Parathyroid adenoma (tissue), 2 donors: ENCODE results near the gene LTBP4.
"Not testable (repeated sequence)": the region's sequence is repeated elsewhere in the genome, so short reads cannot be mapped to it uniquely, and the experiment has no call there.

Experiments used
- H2AFZ ChIP-seq: fragments of 300-600 bp; sonication (generic); one replicate; pipeline ENCODE4 v1.7.0; 2017; ENCODE audit warnings: antibody characterized with exemption, mild to moderate bottlenecking
- H3K27ac ChIP-seq: fragments of 300-600 bp; sonication (generic); one replicate; pipeline ENCODE4 v1.7.0; 2017
- H3K27me3 ChIP-seq: fragments of 300-600 bp; sonication (generic); one replicate; pipeline ENCODE4 v1.7.0; 2017; ENCODE audit warnings: low read length; ENCODE audit not compliant: control insufficient read depth, insufficient read depth
- H3K36me3 ChIP-seq: fragments of 300-600 bp; sonication (generic); one replicate; pipeline ENCODE4 v1.7.0; 2017; ENCODE audit warnings: low read length; ENCODE audit not compliant: control insufficient read depth, insufficient read depth
- H3K4me1 ChIP-seq: fragments of 300-600 bp; sonication (generic); one replicate; pipeline ENCODE4 v1.7.0; 2017; ENCODE audit warnings: control low read depth
- H3K4me2 ChIP-seq: fragments of 300-600 bp; sonication (generic); one replicate; pipeline ENCODE4 v1.7.0; 2017; ENCODE audit warnings: low read length
- H3K4me3 ChIP-seq: fragments of 300-600 bp; sonication (generic); one replicate; pipeline ENCODE4 v1.7.0; 2017; ENCODE audit warnings: low read depth, low read length
- H3K79me2 ChIP-seq: fragments of 300-600 bp; sonication (generic); one replicate; pipeline ENCODE4 v1.7.0; 2017; ENCODE audit warnings: control low read depth
- H3K9ac ChIP-seq: fragments of 300-600 bp; sonication (generic); one replicate; pipeline ENCODE4 v1.7.0; 2017; ENCODE audit warnings: mild to moderate bottlenecking
- H3K9me3 ChIP-seq: fragments of 300-600 bp; sonication (generic); one replicate; pipeline ENCODE4 v1.7.0; 2017; ENCODE audit warnings: low read length; ENCODE audit not compliant: control insufficient read depth
- TF ChIP-seq, protein P1 (sequence below): fragments of 300-600 bp; sonication (generic); IDR thresholded peaks from one replicate; pipeline ENCODE4 v1.7.0; 2017; ENCODE audit warnings: antibody characterized with exemption, mild to moderate bottlenecking
- donor health status: primary hyperparathyroidism.

Gene LTBP4

DNA sequence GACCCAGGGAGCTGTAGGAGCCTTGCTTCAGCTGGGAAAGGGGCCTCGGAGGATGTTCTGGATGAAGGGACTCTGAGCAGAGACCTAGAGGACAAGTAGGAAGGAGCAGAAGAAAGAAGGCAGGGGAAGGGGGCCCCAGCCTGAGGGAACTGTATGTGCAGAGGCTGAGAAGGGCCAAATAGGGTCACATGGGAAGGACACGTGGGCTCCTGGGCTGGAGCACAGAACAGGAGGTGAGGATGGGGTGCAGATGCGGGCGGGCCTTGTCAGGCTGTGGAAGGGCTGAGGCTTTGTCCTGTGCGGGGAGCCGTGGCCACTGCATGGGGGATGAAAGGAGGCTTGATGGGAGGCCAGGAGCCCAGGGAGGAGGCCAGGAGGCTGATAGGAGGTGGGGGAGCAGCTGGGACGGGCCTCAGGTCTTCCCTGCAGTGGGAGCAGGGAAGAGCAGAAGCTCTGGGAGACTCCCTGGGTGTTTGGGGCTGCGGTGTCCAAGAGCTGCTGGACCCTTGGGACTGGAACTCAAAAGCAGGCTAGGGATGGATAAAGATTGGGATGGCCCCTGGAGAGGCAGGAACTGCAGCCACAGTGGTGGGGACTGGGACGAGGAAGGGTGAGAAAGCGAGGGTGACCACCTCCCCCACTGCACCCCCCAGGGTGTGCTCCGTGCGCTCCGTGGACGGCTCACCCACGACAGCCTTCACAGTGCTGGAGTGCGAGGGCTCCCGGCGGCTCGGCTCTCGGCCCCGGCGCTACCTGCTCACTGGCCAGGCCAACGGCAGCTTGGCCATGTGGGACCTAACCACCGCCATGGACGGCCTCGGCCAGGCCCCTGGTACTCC, 11.4 kb upstream of the LTBP4 start:
- Histone ChIP-seq H3K4me3 (no peak overlapping the region), H2AFZ (no peak overlapping the region), H3K36me3 (no peaks in the 10 kb centered on the region), H3K4me1 (no peaks in the 10 kb centered on the region), H3K79me2 (no peaks in the 10 kb centered on the region), H3K27ac (no peak overlapping the region), H3K9ac (no peak overlapping the region), H3K4me2 (no peak overlapping the region), H3K9me3 (no peaks in the 10 kb centered on the region), H3K27me3 (no peaks in the 10 kb centered on the region)
- TF ChIP-seq, protein P1, sequence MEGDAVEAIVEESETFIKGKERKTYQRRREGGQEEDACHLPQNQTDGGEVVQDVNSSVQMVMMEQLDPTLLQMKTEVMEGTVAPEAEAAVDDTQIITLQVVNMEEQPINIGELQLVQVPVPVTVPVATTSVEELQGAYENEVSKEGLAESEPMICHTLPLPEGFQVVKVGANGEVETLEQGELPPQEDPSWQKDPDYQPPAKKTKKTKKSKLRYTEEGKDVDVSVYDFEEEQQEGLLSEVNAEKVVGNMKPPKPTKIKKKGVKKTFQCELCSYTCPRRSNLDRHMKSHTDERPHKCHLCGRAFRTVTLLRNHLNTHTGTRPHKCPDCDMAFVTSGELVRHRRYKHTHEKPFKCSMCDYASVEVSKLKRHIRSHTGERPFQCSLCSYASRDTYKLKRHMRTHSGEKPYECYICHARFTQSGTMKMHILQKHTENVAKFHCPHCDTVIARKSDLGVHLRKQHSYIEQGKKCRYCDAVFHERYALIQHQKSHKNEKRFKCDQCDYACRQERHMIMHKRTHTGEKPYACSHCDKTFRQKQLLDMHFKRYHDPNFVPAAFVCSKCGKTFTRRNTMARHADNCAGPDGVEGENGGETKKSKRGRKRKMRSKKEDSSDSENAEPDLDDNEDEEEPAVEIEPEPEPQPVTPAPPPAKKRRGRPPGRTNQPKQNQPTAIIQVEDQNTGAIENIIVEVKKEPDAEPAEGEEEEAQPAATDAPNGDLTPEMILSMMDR, result no peak

- Histone ChIP-seq H3K27me3 (no peaks in the 10 kb centered on the region), H3K9me3 (no peaks in the 10 kb centered on the region), H3K27ac (no peak overlapping the region), H3K4me3 (no peak overlapping the region), H3K9ac (no peak overlapping the region), H3K36me3 (no peaks in the 10 kb centered on the region), H3K79me2 (no peaks in the 10 kb centered on the region), H3K4me1 (no peaks in the 10 kb centered on the region), H2AFZ (no peak overlapping the region), H3K4me2 (no peak overlapping the region)
- TF ChIP-seq, protein P1, result no peak
Measured at GRCh38 chr19:40590464-40591265, 10.5 kb upstream of the LTBP4 start.

DNA sequence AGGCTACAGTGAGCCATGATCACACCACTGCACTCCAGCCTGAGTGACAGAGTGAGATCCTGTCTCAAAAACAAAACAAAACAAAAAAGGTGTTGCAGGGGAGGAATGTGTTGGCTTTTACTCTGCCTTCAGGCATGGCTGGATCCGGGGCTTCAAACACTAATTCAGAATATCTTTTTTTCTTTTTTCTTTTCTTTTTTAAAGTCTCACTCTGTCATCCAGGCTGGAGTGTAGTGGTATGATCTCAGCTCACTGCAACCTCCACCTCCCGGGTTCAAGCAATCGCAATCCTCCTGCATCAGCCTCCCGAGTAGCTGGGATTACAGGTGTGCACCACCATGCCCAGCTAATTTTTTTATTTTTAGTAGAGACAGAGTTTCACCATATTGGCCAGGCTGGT, 9.4 kb upstream of the LTBP4 start:
- H3K79me2 ChIP-seq, H3K4me3 ChIP-seq, H3K9me3 ChIP-seq, H3K9ac ChIP-seq, H3K27me3 ChIP-seq, H3K27ac ChIP-seq, H3K36me3 ChIP-seq, H2AFZ ChIP-seq, H3K4me1 ChIP-seq, H3K4me2 ChIP-seq: not testable (repeated sequence)

DNA sequence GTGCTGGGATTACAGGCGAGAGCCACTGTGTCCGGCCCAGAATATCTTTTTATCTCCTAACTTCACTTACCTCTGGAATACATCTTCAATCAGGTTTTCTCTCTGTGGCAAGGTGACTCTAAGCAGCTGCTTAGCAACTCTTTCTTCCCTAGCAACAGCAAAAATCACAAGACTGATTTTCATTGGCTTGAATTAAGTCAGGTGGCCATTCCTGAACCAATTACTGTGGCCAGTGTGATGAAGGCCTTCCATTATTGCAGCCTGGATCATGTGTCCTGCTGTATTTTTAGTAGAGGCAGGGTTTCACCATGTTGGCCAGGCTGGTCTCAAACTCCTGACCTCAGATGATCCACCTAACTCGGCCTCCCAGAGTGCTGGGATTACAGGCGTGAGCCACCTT, 9.0 kb upstream of the LTBP4 start:
- H3K4me2 ChIP-seq, result no peak overlapping the region
- H3K79me2 ChIP-seq, result no peaks in the 10 kb centered on the region
- no peaks in the 10 kb centered on the region for H3K27me3 ChIP-seq
- H3K9me3 ChIP-seq, result no peaks in the 10 kb centered on the region
- TF ChIP-seq, protein P1, result no peak
- no peak overlapping the region for H3K4me3 ChIP-seq
- no peak overlapping the region for H3K27ac ChIP-seq
- no peak overlapping the region for H3K9ac ChIP-seq
- peaks cover under 1% of the 10 kb centered on the region for H3K4me1 ChIP-seq
- H3K36me3 ChIP-seq, result no peaks in the 10 kb centered on the region
- no peak overlapping the region for H2AFZ ChIP-seq

GRCh38 chr19:40594255-40594654, 6.9 kb upstream of the LTBP4 start:
- H3K4me2 ChIP-seq, result no peak overlapping the region
- no peak overlapping the region for H3K9ac ChIP-seq
- TF ChIP-seq, protein P1, result no peak
- H3K27ac ChIP-seq, result no peak overlapping the region
- H2AFZ ChIP-seq, result no peak overlapping the region
- H3K4me1 ChIP-seq, result peaks cover 9% of the 10 kb centered on the region
- H3K9me3 ChIP-seq, result no peaks in the 10 kb centered on the region
- no peaks in the 10 kb centered on the region for H3K27me3 ChIP-seq
- no peak overlapping the region for H3K4me3 ChIP-seq
- H3K36me3 ChIP-seq, result no peaks in the 10 kb centered on the region
- no peaks in the 10 kb centered on the region for H3K79me2 ChIP-seq
